OCI-M2 (cell line): ENCODE measurements around the gene PHF13.

Experiments used
- DNase-seq: peaks from one replicate; lab custom pipeline; 2025; ENCODE audit not compliant: unreplicated experiment; lab: John Stamatoyannopoulos, UW

Gene PHF13

GRCh38 chr1:6601923-6602668 is 11.4 kb upstream of the PHF13 start:
- no peak for DNase-seq

GRCh38 chr1:6602669-6603237 is 10.8 kb upstream of the PHF13 start, which contains the start of gene KLHL21:
Gene KLHL21 (minus strand): TSS chr1:6602869. CDS start chr1:6602817, 52 bp downstream.
- DNase-seq = no peak

GRCh38 chr1:6603238-6603914 is 10.2 kb upstream of the PHF13 start:
- DNase-seq = peak; percentile 74

- no peak for DNase-seq
These were observed 9.5 kb upstream of the PHF13 start for GRCh38 chr1:6603915-6604558.

- DNase-seq = no peak
These were observed 730 bp upstream of the PHF13 start for GRCh38 chr1:6612641-6613360.

GRCh38 chr1:6614019-6614928 is 743 bp downstream of the PHF13 start:
- no peak for DNase-seq

GRCh38 chr1:6614929-6615785 is 1.6 kb downstream of the PHF13 start:
- no peak for DNase-seq

GRCh38 chr1:6619045-6619444 is 5.5 kb downstream of the PHF13 start:
- no peak for DNase-seq

GRCh38 chr1:6621429-6622391 is 8.2 kb downstream of the PHF13 start:
- no peak for DNase-seq

GRCh38 chr1:6622396-6623152 is 9.0 kb downstream of the PHF13 start:
- no peak for DNase-seq

GRCh38 chr1:6623269-6623965 is 9.9 kb downstream of the PHF13 start:
- no peak for DNase-seq

- peak; percentile 18 for DNase-seq
These were observed 11.4 kb downstream of the PHF13 start, which contains the start of gene THAP3 for GRCh38 chr1:6624710-6625583. Gene THAP3 (plus strand): TSS chr1:6624868. CDS start chr1:6625219, 351 bp downstream.

GRCh38 chr1:6625584-6626149 is 12.1 kb downstream of the PHF13 start:
- no peak for DNase-seq

- no peak for DNase-seq
These were observed 13.5 kb downstream of the PHF13 start for GRCh38 chr1:6627031-6627430.
